Upper lobe of left lung (tissue), 4 donors: ENCODE data around the gene RAP1GAP.

Experiments used
- POLR2A ChIP-seq, 4 donors: fragments of 450-650 bp; IDR thresholded peaks; one replicate each; pipeline ENCODE4 v1.5.1; 2016 to 2017; ENCODE audit warnings: antibody characterized with exemption in 4 of 4, mild to moderate bottlenecking in 2 of 4
- POLR2AphosphoS5 ChIP-seq, 2 donors: sonication (generic); formaldehyde crosslinking; IDR thresholded peaks; one replicate each; pipeline ENCODE4 v1.5.1; 2017; ENCODE audit warnings: antibody characterized with exemption in 2 of 2
- TF ChIP-seq, protein P1 (sequence below), 6 experiments: fragments of 450-650 bp in 4 of 6; fragments of 200-600 bp in 2 of 6; sonication (generic) in 2 of 6; IDR thresholded peaks; one replicate each; pipeline ENCODE4 v1.5.1; 2016 to 2019; ENCODE audit warnings: antibody characterized with exemption in 6 of 6

DNA sequence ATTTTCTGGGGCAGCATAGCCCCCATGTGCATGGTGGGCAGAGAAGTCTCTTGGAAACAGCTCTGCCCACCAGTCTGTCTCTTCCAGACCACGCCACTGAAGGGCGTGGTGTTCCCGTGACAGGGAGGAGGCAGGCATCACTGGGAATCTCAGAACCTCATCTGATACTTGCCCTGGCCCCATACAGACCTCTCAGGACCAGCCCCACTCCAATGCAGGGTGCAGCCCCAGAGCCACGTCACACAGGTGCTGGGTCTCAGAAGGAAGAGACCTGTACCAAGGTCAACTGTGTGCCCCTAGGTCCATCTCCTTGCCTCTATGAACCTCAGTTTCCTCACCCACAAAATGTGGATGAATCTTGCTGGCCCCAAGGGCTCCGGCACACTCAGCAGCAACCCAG is 7.3 kb downstream of the RAP1GAP start:
- TF ChIP-seq POLR2A (IDR thresholded peaks at IDR 0.05), result no peak
- TF ChIP-seq POLR2AphosphoS5 (IDR thresholded peaks at IDR 0.05), result no peak
- TF ChIP-seq, protein P1, sequence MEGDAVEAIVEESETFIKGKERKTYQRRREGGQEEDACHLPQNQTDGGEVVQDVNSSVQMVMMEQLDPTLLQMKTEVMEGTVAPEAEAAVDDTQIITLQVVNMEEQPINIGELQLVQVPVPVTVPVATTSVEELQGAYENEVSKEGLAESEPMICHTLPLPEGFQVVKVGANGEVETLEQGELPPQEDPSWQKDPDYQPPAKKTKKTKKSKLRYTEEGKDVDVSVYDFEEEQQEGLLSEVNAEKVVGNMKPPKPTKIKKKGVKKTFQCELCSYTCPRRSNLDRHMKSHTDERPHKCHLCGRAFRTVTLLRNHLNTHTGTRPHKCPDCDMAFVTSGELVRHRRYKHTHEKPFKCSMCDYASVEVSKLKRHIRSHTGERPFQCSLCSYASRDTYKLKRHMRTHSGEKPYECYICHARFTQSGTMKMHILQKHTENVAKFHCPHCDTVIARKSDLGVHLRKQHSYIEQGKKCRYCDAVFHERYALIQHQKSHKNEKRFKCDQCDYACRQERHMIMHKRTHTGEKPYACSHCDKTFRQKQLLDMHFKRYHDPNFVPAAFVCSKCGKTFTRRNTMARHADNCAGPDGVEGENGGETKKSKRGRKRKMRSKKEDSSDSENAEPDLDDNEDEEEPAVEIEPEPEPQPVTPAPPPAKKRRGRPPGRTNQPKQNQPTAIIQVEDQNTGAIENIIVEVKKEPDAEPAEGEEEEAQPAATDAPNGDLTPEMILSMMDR (IDR thresholded peaks at IDR 0.05), result no peak
